HEK293 (cell line): ENCODE measurements around the gene TJP3.

Experiments used
- CTCF ChIA-PET: fragments of 350-600 bp; formaldehyde crosslinking; extraction: SDS; loops from one replicate; lab custom pipeline; 2021; ENCODE audit warnings: antibody characterized with exemption; lab: Yijun Ruan, JAX
- POLR2A ChIA-PET: fragments of 300-600 bp; formaldehyde crosslinking; extraction: SDS; loops from one replicate; lab custom pipeline; 2020; ENCODE audit warnings: antibody characterized with exemption, inconsistent platforms; lab: Yijun Ruan, JAX
- H3K27ac ChIP-seq: fragments of 200-500 bp; sonication (Bioruptor generic); 2 replicates; pipeline ENCODE4 v1.5.1; 2014; ENCODE audit warnings: low read depth, low read length, control low read depth, inconsistent platforms; ENCODE audit errors: extremely low read depth
- H3K36me3 ChIP-seq, 2 experiments: fragments of 200-500 bp in 1 of 2; sonication (Bioruptor generic) in 1 of 2; 1 replicate in 1 of 2; 2 replicates in 1 of 2; pipeline ENCODE4 v1.5.1; 2014 to 2017; ENCODE audit warnings: inconsistent platforms in 2 of 2, low read length in 2 of 2; ENCODE audit not compliant: control insufficient read depth in 2 of 2, insufficient read depth in 1 of 2
- H3K4me1 ChIP-seq: fragments of 200-500 bp; sonication (Bioruptor generic); 2 replicates; pipeline ENCODE4 v1.5.1; 2014; ENCODE audit warnings: mild to moderate bottlenecking, low read length, inconsistent platforms; ENCODE audit not compliant: control insufficient read depth, insufficient read depth
- H3K4me3 ChIP-seq: 2 replicates; pipeline ENCODE4 v1.5.1; 2011; ENCODE audit warnings: low read depth, mild to moderate bottlenecking, control low read depth, low read length, moderate library complexity
- H3K9me3 ChIP-seq: fragments of 200-500 bp; sonication (Bioruptor generic); 2 replicates; pipeline ENCODE4 v1.5.1; 2014; ENCODE audit warnings: low read depth, low read length, inconsistent platforms; ENCODE audit not compliant: control insufficient read depth, insufficient read depth
- HOXA7 ChIP-seq: sonication (generic); formaldehyde crosslinking; IDR thresholded peaks from 2 replicates; pipeline ENCODE4 v1.8.1; 2022; ENCODE audit warnings: missing genetic modification reagents, borderline replicate concordance
- PRDM1 ChIP-seq: fragments of 450-650 bp; formaldehyde crosslinking; IDR thresholded peaks from 2 replicates; pipeline ENCODE4; 2016; ENCODE audit warnings: missing biosample characterization, missing genetic modification characterization
- SCRT2 ChIP-seq: fragments of 450-650 bp; formaldehyde crosslinking; IDR thresholded peaks from 2 replicates; pipeline ENCODE4 v1.5.1; 2016; ENCODE audit warnings: missing biosample characterization, missing genetic modification characterization
- ZNF423 ChIP-seq: fragments of 450-650 bp; formaldehyde crosslinking; IDR thresholded peaks from 2 replicates; pipeline ENCODE4 v1.5.1; 2016; ENCODE audit warnings: missing biosample characterization, missing genetic modification characterization
- ZNF510 ChIP-seq: fragments of 450-650 bp; formaldehyde crosslinking; IDR thresholded peaks from 2 replicates; pipeline ENCODE4 v1.5.1; 2018; ENCODE audit warnings: mild to moderate bottlenecking, missing genetic modification characterization, missing biosample characterization; ENCODE audit not compliant: insufficient replicate concordance
- ZNF600 ChIP-seq: fragments of 450-650 bp; formaldehyde crosslinking; IDR thresholded peaks from 2 replicates; pipeline ENCODE4 v1.5.1; 2016; ENCODE audit warnings: missing biosample characterization, missing genetic modification characterization
- ZNF624 ChIP-seq: fragments of 450-650 bp; formaldehyde crosslinking; IDR thresholded peaks from 2 replicates; pipeline ENCODE4 v1.5.1; 2017; ENCODE audit warnings: missing biosample characterization, missing genetic modification characterization
- TF ChIP-seq, protein P1 (sequence below): fragments of 450-650 bp; formaldehyde crosslinking; optimal IDR thresholded peaks from 2 replicates; pipeline ENCODE3; 2016; ENCODE audit warnings: missing biosample characterization, mild to moderate bottlenecking, missing genetic modification characterization
- TF ChIP-seq, protein P2 (sequence below): fragments of 450-650 bp; formaldehyde crosslinking; IDR thresholded peaks from 2 replicates; pipeline ENCODE4 v1.5.1; 2016; ENCODE audit warnings: missing biosample characterization, missing genetic modification characterization
- TF ChIP-seq, protein P3 (sequence below): fragments of 450-650 bp; formaldehyde crosslinking; IDR thresholded peaks from 2 replicates; pipeline ENCODE4 v1.5.1; 2016; ENCODE audit warnings: missing biosample characterization, missing genetic modification characterization
- TF ChIP-seq, protein P4 (sequence below): fragments of 450-650 bp; formaldehyde crosslinking; IDR thresholded peaks from 2 replicates; pipeline ENCODE4 v1.5.1; 2016; ENCODE audit warnings: missing biosample characterization, missing genetic modification characterization
- TF ChIP-seq, protein P5 (sequence below): sonication (generic); formaldehyde crosslinking; IDR thresholded peaks from 2 replicates; pipeline ENCODE4 v1.8.1; 2022; ENCODE audit warnings: mild to moderate bottlenecking, moderate library complexity, missing genetic modification reagents
- TF ChIP-seq, protein P6 (sequence below): fragments of 450-650 bp; formaldehyde crosslinking; IDR thresholded peaks from 2 replicates; pipeline ENCODE4 v1.5.1; 2016; ENCODE audit warnings: missing biosample characterization, missing genetic modification characterization

The TJP3 gene

DNA sequence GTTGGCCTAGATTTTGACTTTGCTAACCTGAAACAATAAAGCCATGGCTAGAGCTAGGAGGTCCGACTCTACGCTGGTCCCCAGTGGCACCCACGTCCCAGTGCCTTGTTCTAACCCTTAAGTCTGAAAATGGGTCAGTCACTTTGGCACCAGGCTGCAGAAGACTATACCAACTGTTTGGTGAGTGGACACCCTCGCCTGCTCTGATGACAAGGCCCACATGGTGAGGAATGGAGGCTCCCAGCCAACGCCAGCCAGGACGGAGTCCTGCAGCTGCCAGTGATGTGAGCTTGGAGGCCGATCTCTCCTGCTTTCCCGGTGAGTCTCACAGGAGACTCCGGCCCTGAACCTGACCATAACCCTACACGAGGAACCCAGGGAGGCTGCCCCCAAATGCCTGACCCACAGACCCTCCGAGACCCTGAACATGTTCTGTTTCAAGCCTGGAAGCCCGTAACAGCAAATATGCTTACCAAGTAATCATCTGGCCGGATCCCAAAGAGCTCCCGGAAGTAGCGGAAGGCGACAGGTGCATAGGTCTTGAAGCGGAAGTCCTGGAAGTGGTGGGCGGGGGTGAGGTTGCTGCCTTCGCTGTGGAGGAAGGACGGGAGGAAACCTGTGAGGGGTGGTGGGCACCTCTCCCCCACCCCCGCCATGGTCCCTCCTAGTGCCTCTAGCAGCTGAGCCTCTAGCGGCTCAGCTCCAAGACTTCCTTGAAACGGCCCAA lies 47.5 kb upstream of the TJP3 start:
- TF ChIP-seq ZNF624 (tag by site-specific recombination) (no peak), ZNF423 (tag by site-specific recombination) (no peak), ZNF600 (tag by site-specific recombination) (0 out of 2 replicates have a peak, but pooled peaks have one; percentile 37), SCRT2 (tag by site-specific recombination) (peak; percentile 87)
- TF ChIP-seq, protein P1, sequence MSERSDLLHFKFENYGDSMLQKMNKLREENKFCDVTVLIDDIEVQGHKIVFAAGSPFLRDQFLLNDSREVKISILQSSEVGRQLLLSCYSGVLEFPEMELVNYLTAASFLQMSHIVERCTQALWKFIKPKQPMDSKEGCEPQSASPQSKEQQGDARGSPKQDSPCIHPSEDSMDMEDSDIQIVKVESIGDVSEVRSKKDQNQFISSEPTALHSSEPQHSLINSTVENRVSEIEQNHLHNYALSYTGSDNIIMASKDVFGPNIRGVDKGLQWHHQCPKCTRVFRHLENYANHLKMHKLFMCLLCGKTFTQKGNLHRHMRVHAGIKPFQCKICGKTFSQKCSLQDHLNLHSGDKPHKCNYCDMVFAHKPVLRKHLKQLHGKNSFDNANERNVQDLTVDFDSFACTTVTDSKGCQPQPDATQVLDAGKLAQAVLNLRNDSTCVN = no peak
- TF ChIP-seq, protein P2, sequence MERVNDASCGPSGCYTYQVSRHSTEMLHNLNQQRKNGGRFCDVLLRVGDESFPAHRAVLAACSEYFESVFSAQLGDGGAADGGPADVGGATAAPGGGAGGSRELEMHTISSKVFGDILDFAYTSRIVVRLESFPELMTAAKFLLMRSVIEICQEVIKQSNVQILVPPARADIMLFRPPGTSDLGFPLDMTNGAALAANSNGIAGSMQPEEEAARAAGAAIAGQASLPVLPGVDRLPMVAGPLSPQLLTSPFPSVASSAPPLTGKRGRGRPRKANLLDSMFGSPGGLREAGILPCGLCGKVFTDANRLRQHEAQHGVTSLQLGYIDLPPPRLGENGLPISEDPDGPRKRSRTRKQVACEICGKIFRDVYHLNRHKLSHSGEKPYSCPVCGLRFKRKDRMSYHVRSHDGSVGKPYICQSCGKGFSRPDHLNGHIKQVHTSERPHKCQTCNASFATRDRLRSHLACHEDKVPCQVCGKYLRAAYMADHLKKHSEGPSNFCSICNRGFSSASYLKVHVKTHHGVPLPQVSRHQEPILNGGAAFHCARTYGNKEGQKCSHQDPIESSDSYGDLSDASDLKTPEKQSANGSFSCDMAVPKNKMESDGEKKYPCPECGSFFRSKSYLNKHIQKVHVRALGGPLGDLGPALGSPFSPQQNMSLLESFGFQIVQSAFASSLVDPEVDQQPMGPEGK (tag by site-specific recombination) = no peak
- TF ChIP-seq, protein P3, sequence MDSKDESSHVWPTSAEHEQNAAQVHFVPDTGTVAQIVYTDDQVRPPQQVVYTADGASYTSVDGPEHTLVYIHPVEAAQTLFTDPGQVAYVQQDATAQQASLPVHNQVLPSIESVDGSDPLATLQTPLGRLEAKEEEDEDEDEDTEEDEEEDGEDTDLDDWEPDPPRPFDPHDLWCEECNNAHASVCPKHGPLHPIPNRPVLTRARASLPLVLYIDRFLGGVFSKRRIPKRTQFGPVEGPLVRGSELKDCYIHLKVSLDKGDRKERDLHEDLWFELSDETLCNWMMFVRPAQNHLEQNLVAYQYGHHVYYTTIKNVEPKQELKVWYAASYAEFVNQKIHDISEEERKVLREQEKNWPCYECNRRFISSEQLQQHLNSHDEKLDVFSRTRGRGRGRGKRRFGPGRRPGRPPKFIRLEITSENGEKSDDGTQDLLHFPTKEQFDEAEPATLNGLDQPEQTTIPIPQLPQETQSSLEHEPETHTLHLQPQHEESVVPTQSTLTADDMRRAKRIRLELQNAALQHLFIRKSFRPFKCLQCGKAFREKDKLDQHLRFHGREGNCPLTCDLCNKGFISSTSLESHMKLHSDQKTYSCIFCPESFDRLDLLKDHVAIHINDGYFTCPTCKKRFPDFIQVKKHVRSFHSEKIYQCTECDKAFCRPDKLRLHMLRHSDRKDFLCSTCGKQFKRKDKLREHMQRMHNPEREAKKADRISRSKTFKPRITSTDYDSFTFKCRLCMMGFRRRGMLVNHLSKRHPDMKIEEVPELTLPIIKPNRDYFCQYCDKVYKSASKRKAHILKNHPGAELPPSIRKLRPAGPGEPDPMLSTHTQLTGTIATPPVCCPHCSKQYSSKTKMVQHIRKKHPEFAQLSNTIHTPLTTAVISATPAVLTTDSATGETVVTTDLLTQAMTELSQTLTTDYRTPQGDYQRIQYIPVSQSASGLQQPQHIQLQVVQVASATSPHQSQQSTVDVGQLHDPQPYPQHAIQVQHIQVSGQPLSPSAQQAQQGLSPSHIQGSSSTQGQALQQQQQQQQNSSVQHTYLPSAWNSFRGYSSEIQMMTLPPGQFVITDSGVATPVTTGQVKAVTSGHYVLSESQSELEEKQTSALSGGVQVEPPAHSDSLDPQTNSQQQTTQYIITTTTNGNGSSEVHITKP (tag by site-specific recombination) = peak; percentile 55
- peaks cover 0 to 73% of the 10 kb centered on the region in 2 experiments; a peak in 2 of 3 replicates for H3K36me3 ChIP-seq
- CTCF ChIA-PET = interaction anchor here (0.5 to 1.6 kb wide), 7 partner anchors 44 to 1151 kb away, joined by 3 to 7 read pairs (median 3); no protein-coding TSS in a partner anchor

DNA sequence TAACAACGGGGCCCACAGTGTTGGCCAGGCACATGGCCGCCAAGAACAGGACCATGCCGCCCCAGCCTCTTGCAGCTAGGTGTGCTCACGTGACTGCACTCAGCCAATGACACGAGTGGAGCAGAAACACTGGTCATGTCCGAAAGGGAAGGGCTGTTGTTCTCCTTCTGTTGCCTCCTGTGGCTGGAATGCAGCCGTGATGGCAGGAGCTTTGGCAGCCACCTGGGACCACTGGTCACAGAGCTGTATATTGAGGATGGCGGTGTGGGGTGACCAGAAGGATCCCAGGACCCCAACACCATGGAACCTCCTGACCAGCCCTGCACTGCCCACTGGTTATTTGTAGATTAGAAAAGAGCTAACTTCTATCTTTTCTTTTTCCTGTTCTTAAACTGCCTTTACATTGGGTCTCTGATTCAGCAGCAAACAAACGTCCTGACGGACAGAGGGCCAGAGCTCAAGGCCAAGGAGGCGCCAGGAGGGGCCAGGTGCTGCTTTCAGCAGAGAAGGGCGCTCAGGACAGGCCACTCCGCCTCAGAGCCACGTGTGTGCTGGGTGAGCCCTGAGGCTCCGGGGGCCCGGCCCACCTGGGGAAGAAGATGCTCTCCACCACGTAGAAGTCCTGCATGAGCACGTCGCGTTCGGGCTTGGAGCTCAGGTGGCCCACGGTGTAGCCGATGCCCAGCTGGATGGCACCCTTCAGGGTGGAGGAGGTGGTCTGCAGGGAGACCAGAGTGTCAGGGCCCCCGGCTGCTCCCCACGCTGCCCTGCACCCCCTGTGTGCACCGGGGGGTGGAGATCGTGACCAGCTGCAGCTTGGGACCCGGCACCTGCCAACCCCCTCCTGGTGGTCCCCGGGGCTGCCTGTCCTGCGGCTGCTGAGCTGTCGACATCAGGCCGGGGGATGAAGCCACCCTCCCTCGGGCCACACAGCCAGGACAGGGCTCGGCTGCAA lies 46.6 kb upstream of the TJP3 start:
- ChIA-PET CTCF (interaction anchor here (0.6 to 1.6 kb wide), 7 partner anchors 43 to 841 kb away, joined by 3 to 7 read pairs (median 3); no protein-coding TSS in a partner anchor), POLR2A (interaction anchor here (0.6 kb wide), 2 partner anchors 58 to 361 kb away, joined by 3 read pairs; no protein-coding TSS in a partner anchor)
- no peaks in the 10 kb centered on the region for H3K9me3 ChIP-seq
- H3K36me3 ChIP-seq = peaks cover 0 to 71% of the 10 kb centered on the region in 2 experiments; a peak in 2 of 3 replicates
- H3K4me3 ChIP-seq = no peak overlapping the region
- no peaks in the 10 kb centered on the region for H3K4me1 ChIP-seq
- TF ChIP-seq, protein P4, sequence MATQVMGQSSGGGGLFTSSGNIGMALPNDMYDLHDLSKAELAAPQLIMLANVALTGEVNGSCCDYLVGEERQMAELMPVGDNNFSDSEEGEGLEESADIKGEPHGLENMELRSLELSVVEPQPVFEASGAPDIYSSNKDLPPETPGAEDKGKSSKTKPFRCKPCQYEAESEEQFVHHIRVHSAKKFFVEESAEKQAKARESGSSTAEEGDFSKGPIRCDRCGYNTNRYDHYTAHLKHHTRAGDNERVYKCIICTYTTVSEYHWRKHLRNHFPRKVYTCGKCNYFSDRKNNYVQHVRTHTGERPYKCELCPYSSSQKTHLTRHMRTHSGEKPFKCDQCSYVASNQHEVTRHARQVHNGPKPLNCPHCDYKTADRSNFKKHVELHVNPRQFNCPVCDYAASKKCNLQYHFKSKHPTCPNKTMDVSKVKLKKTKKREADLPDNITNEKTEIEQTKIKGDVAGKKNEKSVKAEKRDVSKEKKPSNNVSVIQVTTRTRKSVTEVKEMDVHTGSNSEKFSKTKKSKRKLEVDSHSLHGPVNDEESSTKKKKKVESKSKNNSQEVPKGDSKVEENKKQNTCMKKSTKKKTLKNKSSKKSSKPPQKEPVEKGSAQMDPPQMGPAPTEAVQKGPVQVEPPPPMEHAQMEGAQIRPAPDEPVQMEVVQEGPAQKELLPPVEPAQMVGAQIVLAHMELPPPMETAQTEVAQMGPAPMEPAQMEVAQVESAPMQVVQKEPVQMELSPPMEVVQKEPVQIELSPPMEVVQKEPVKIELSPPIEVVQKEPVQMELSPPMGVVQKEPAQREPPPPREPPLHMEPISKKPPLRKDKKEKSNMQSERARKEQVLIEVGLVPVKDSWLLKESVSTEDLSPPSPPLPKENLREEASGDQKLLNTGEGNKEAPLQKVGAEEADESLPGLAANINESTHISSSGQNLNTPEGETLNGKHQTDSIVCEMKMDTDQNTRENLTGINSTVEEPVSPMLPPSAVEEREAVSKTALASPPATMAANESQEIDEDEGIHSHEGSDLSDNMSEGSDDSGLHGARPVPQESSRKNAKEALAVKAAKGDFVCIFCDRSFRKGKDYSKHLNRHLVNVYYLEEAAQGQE (tag by site-specific recombination) = no peak
- TF ChIP-seq PRDM1 (tag by site-specific recombination) (no peak), ZNF510 (tag by site-specific recombination) (no peak), HOXA7 (CRISPR knock-in tag) (no peak)
- TF ChIP-seq, protein P5, sequence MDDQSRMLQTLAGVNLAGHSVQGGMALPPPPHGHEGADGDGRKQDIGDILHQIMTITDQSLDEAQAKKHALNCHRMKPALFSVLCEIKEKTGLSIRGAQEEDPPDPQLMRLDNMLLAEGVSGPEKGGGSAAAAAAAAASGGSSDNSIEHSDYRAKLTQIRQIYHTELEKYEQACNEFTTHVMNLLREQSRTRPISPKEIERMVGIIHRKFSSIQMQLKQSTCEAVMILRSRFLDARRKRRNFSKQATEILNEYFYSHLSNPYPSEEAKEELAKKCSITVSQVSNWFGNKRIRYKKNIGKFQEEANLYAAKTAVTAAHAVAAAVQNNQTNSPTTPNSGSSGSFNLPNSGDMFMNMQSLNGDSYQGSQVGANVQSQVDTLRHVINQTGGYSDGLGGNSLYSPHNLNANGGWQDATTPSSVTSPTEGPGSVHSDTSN = no peak
- TF ChIP-seq, protein P6, sequence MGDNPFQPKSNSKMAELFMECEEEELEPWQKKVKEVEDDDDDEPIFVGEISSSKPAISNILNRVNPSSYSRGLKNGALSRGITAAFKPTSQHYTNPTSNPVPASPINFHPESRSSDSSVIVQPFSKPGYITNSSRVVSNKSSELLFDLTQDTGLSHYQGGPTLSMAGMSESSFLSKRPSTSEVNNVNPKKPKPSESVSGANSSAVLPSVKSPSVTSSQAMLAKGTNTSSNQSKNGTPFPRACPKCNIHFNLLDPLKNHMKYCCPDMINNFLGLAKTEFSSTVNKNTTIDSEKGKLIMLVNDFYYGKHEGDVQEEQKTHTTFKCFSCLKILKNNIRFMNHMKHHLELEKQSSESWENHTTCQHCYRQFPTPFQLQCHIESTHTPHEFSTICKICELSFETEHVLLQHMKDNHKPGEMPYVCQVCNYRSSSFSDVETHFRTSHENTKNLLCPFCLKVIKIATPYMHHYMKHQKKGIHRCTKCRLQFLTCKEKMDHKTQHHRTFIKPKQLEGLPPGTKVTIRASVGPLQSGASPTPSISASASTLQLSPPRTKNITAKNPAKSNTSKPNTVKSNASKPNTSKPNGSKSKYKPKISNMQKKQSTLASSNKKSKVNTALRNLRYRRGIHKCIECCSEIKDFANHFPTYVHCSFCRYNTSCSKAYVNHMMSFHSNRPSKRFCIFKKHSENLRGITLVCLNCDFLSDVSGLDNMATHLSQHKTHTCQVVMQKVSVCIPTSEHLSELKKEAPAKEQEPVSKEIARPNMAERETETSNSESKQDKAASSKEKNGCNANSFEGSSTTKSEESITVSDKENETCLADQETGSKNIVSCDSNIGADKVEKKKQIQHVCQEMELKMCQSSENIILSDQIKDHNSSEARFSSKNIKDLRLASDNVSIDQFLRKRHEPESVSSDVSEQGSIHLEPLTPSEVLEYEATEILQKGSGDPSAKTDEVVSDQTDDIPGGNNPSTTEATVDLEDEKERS = peak; percentile 92
- no peak overlapping the region for H3K27ac ChIP-seq

More for the DNA sequence above, 47.5 kb upstream of the TJP3 start:
- Histone ChIP-seq H3K27ac (no peak overlapping the region), H3K4me1 (no peaks in the 10 kb centered on the region), H3K9me3 (no peaks in the 10 kb centered on the region), H3K4me3 (no peak overlapping the region)
- POLR2A ChIA-PET = no interaction called here
